ENCODE measurements around the gene GRK5. TPM values are rescaled to one million over a fixed set of nuclear protein-coding genes. Genes with fewer than 3 reads are reported as not detected.

The GRK5 gene
- total and polyA plus RNA-seq, 4 donors = 18.5 to 43.1 (median 40.3) TPM

- Histone ChIP-seq H3K27ac (ENCODE audit: low read depth in 1 of 2, low read length in 1 of 2) (no peak overlapping the region), H3K9ac (ENCODE audit: insufficient read depth in 1 of 2, low read length in 2 of 2) (no peak overlapping the region), H3K9me3 (ENCODE audit: control insufficient read depth in 4 of 4, insufficient read depth in 3 of 4, low read length in 3 of 4) (no peaks in the 10 kb centered on the region), H3K36me3 (ENCODE audit: control insufficient read depth in 4 of 4, insufficient read depth in 4 of 4, low read length in 4 of 4) (peaks cover 0 to 2% (median 0%) of the 10 kb centered on the region in 4 donors), H3K27me3 (ENCODE audit: control insufficient read depth in 3 of 3, insufficient read depth in 3 of 3, low read length in 2 of 3) (no peaks in the 10 kb centered on the region), H3K4me1 (ENCODE audit: control insufficient read depth in 5 of 5, insufficient read depth in 5 of 5, low read length in 5 of 5) (peaks cover 6 to 69% (median 54%) of the 10 kb centered on the region in 5 donors), H3K4me3 (no peak overlapping the region)
- no peak for DNase-seq
- 89% methylated on average over 6 of the region's 6 CpGs for WGBS, 2 donors
- no peak for TF ChIP-seq CTCF (IDR thresholded peaks at IDR 0.05; ENCODE audit: control extremely low read depth, extremely low read depth)
- no peak for ATAC-seq (ENCODE audit: insufficient read depth, low FRiP score)
Measured at GRCh38 chr10:119286516-119286915, 79.1 kb downstream of the GRK5 start.

- Histone ChIP-seq H3K27me3 (ENCODE audit: control insufficient read depth in 3 of 3, insufficient read depth in 3 of 3, low read length in 2 of 3) (no peaks in the 10 kb centered on the region), H3K4me3 (no peak overlapping the region), H3K27ac (ENCODE audit: low read depth in 1 of 2, low read length in 1 of 2) (no peak overlapping the region), H3K9ac (ENCODE audit: insufficient read depth in 1 of 2, low read length in 2 of 2) (no peak overlapping the region), H3K4me1 (ENCODE audit: control insufficient read depth in 5 of 5, insufficient read depth in 5 of 5, low read length in 5 of 5) (peaks cover 3 to 63% (median 48%) of the 10 kb centered on the region in 5 donors), H3K9me3 (ENCODE audit: control insufficient read depth in 4 of 4, insufficient read depth in 3 of 4, low read length in 3 of 4) (no peaks in the 10 kb centered on the region), H3K36me3 (ENCODE audit: control insufficient read depth in 4 of 4, insufficient read depth in 4 of 4, low read length in 4 of 4) (peaks cover 0 to 2% (median 0%) of the 10 kb centered on the region in 4 donors)
- DNase-seq (no peak), ATAC-seq (ENCODE audit: insufficient read depth, low FRiP score) (no peak)
- TF ChIP-seq CTCF (IDR thresholded peaks at IDR 0.05; ENCODE audit: control extremely low read depth, extremely low read depth) = no peak
- WGBS, 2 donors = 85 to 91% methylated on average over 2 of the region's 2 CpGs
Measured at GRCh38 chr10:119286983-119287633, 79.7 kb downstream of the GRK5 start.

GRCh38 chr10:119288574-119289001 lies 81.2 kb downstream of the GRK5 start:
- no peak overlapping the region for H3K9ac ChIP-seq (ENCODE audit: insufficient read depth in 1 of 2, low read length in 2 of 2)
- H3K27me3 ChIP-seq (ENCODE audit: control insufficient read depth in 3 of 3, insufficient read depth in 3 of 3, low read length in 2 of 3) = no peaks in the 10 kb centered on the region
- H3K36me3 ChIP-seq (ENCODE audit: control insufficient read depth in 4 of 4, insufficient read depth in 4 of 4, low read length in 4 of 4) = peaks cover 0 to 2% (median 0%) of the 10 kb centered on the region in 4 donors
- no peaks in the 10 kb centered on the region for H3K9me3 ChIP-seq (ENCODE audit: control insufficient read depth in 4 of 4, insufficient read depth in 3 of 4, low read length in 3 of 4)
- ATAC-seq (ENCODE audit: insufficient read depth, low FRiP score) = no peak
- H3K4me3 ChIP-seq = no peak overlapping the region
- peak overlapping the region in 1 of 2 donors; percentile 89 for H3K27ac ChIP-seq (ENCODE audit: low read depth in 1 of 2, low read length in 1 of 2)
- WGBS, 2 donors = 75 to 78% methylated on average over 7 of the region's 7 CpGs
- TF ChIP-seq CTCF (IDR thresholded peaks at IDR 0.05; ENCODE audit: control extremely low read depth, extremely low read depth) = no peak
- peak in 1 of 3 donors; percentile 53 for DNase-seq
- peaks cover 2 to 49% (median 36%) of the 10 kb centered on the region in 5 donors for H3K4me1 ChIP-seq (ENCODE audit: control insufficient read depth in 5 of 5, insufficient read depth in 5 of 5, low read length in 5 of 5)

Measured in lung (tissue), 12 donors.